ENCODE measurements around the gene NFKBIE. TPM values are rescaled to one million over a fixed set of nuclear protein-coding genes. Genes with fewer than 3 reads are reported as not detected.

The NFKBIE gene
- total and polyA plus RNA-seq, 2 experiments from 2014 or later = 14.0 to 16.7 TPM

GRCh38 chr6:44214307-44214706 lies 51.0 kb downstream of the NFKBIE start:
- H4K20me1 ChIP-seq (ENCODE audit: insufficient read depth, poor library complexity, severe bottlenecking) = no peaks in the 10 kb centered on the region
- peaks cover 19% of the 10 kb centered on the region for H3K4me1 ChIP-seq (ENCODE audit: insufficient read depth)
- no peaks in the 10 kb centered on the region for H3K79me2 ChIP-seq
- H3K27ac ChIP-seq = no peak overlapping the region
- WGBS (ENCODE audit: low lambda C conversion rate, missing lambda C conversion rate) = 93% methylated on average over 6 of the region's 6 CpGs
- no peak for TF ChIP-seq EZH2phosphoT487 (IDR thresholded peaks at IDR 0.05; ENCODE audit: low read depth, severe bottlenecking, unreplicated experiment)
- TF ChIP-seq EZH2 (IDR thresholded peaks at IDR 0.05; ENCODE audit: borderline replicate concordance) = no peak
- no peak for TF ChIP-seq CTCF (IDR thresholded peaks at IDR 0.05; ENCODE audit: poor library complexity)
- DNase-seq (ENCODE audit: low spot score) = no peak
- H3K9me3 ChIP-seq (ENCODE audit: low read depth) = no peaks in the 10 kb centered on the region
- no peaks in the 10 kb centered on the region for H3K27me3 ChIP-seq
- H3K36me3 ChIP-seq (replicated peaks; ENCODE audit: insufficient read depth, low read depth) = no peaks in the 10 kb centered on the region
- no peaks in the 10 kb centered on the region for H3K9me2 ChIP-seq (replicated peaks; ENCODE audit: insufficient read depth)
- H3K4me2 ChIP-seq = no peak overlapping the region
- no peak overlapping the region for H2AFZ ChIP-seq
- no peak overlapping the region for H3K4me3 ChIP-seq

- DNase-seq (ENCODE audit: low spot score) = no peak
Observed at GRCh38 chr6:44211284-44211683, 54.1 kb downstream of the NFKBIE start.

More at GRCh38 chr6:44211284-44211683, 54.1 kb downstream of the NFKBIE start:
- no peak overlapping the region for H3K27ac ChIP-seq
- no peaks in the 10 kb centered on the region for H4K20me1 ChIP-seq (ENCODE audit: insufficient read depth, poor library complexity, severe bottlenecking)
- H3K4me2 ChIP-seq = no peak overlapping the region
- no peaks in the 10 kb centered on the region for H3K79me2 ChIP-seq
- WGBS (ENCODE audit: low lambda C conversion rate, missing lambda C conversion rate) = 93% methylated on average over 3 of the region's 3 CpGs
- no peaks in the 10 kb centered on the region for H3K4me1 ChIP-seq (ENCODE audit: insufficient read depth)
- no peaks in the 10 kb centered on the region for H3K27me3 ChIP-seq
- H3K9me2 ChIP-seq (replicated peaks; ENCODE audit: insufficient read depth) = no peaks in the 10 kb centered on the region
- H2AFZ ChIP-seq = no peak overlapping the region
- TF ChIP-seq EZH2phosphoT487 (IDR thresholded peaks at IDR 0.05; ENCODE audit: low read depth, severe bottlenecking, unreplicated experiment) (no peak), EZH2 (IDR thresholded peaks at IDR 0.05; ENCODE audit: borderline replicate concordance) (no peak), CTCF (IDR thresholded peaks at IDR 0.05; ENCODE audit: poor library complexity) (no peak)
- no peaks in the 10 kb centered on the region for H3K9me3 ChIP-seq (ENCODE audit: low read depth)
- no peaks in the 10 kb centered on the region for H3K36me3 ChIP-seq (replicated peaks; ENCODE audit: insufficient read depth, low read depth)
- H3K4me3 ChIP-seq = no peak overlapping the region

MicroRNA genes within 50 kb of the gene (microRNA counts, 767-probe panel; counts per million panel counts)
- not detected for microRNA hsa-miR-4647

Small RNAs within 50 kb of the gene (small RNA-seq; reads per million reads assigned to genes)
- gene RN7SL811P = not detected

Other genes with a start within 250 kb of the NFKBIE start
- gene MRPL14, start 138.1 kb downstream of the NFKBIE start, total RNA-seq = 58.3 and 64.3 TPM in 2 replicates
- gene MRPL14, start 138.1 kb downstream of the NFKBIE start, polyA plus RNA-seq = 106 and 124 TPM in 2 replicates
- 31.8 and 43.5 TPM in 2 replicates for gene TMEM63B, start 138.0 kb downstream of the NFKBIE start, total RNA-seq
- 28.7 and 31.4 TPM in 2 replicates for gene TMEM63B, start 138.0 kb downstream of the NFKBIE start, polyA plus RNA-seq
- 0.16 and 0.23 TPM in 2 replicates for gene CAPN11, start 106.7 kb downstream of the NFKBIE start, total RNA-seq
- gene CAPN11, start 106.7 kb downstream of the NFKBIE start, polyA plus RNA-seq = 0.13 and 0.39 TPM in 2 replicates
- not detected in 2 replicates for gene MYMX, start 48.6 kb downstream of the NFKBIE start, total RNA-seq
- 2.0 TPM in 1 of 2 replicates, not detected in the other for gene MYMX, start 48.6 kb downstream of the NFKBIE start, polyA plus RNA-seq
- gene SLC29A1, start 42.0 kb downstream of the NFKBIE start, total RNA-seq = 23.3 and 32.4 TPM in 2 replicates
- 28.5 and 30.8 TPM in 2 replicates for gene SLC29A1, start 42.0 kb downstream of the NFKBIE start, polyA plus RNA-seq
- 884 and 891 TPM in 2 replicates for gene HSP90AB1, start 18.4 kb downstream of the NFKBIE start, total RNA-seq
- 422 and 440 TPM in 2 replicates for gene HSP90AB1, start 18.4 kb downstream of the NFKBIE start, polyA plus RNA-seq
- 73.0 and 74.1 TPM in 2 replicates for gene SLC35B2, start 8.0 kb downstream of the NFKBIE start, total RNA-seq
- 92.9 and 104 TPM in 2 replicates for gene SLC35B2, start 8.0 kb downstream of the NFKBIE start, polyA plus RNA-seq
- gene TMEM151B, start 4.9 kb upstream of the NFKBIE start, total RNA-seq = 0.30 and 0.44 TPM in 2 replicates
- gene TMEM151B, start 4.9 kb upstream of the NFKBIE start, polyA plus RNA-seq = 0.30 and 1.0 TPM in 2 replicates
- gene AARS2, start 47.8 kb upstream of the NFKBIE start, total RNA-seq = 8.8 and 12.6 TPM in 2 replicates
- 11.9 and 17.6 TPM in 2 replicates for gene AARS2, start 47.8 kb upstream of the NFKBIE start, polyA plus RNA-seq
- not detected in 2 replicates for gene SPATS1, start 77.1 kb upstream of the NFKBIE start, total RNA-seq
- gene SPATS1, start 77.1 kb upstream of the NFKBIE start, polyA plus RNA-seq = not detected in 2 replicates
- gene CDC5L, start 122.2 kb upstream of the NFKBIE start, total RNA-seq = 22.8 and 23.1 TPM in 2 replicates
- gene CDC5L, start 122.2 kb upstream of the NFKBIE start, polyA plus RNA-seq = 10.0 and 12.5 TPM in 2 replicates

Measured in hepatocyte (in vitro differentiated cells).